ENCODE results near the gene DYNLT4.

DNA sequence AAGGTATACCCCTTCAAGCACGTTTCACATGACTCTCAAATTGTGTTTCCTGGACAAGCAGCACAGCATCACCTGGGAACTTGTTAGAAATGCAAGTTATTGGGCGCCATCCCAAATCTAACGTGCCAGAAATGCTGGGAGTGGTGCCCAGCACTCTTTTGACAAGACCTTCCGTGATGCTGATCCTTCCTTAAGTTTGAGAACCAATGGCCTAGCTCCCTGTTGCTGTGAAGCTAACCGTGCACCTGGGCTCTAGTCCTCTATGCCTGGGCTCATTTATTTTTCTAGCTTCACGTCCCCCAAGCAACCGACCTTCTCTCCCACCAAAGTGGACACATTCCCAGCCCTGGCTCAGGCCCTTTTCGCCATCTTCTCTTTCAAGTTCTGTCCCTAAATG, 23.5 kb downstream of the DYNLT4 start:
- TF ChIP-seq FOXM1 (CRISPR knock-in tag; IDR thresholded peaks at IDR 0.05) (no peak), CREB1 (IDR thresholded peaks at IDR 0.05) (no peak), CREB1 (CRISPR knock-in tag; IDR thresholded peaks at IDR 0.05) (no peak), XRCC5 (optimal IDR thresholded peaks at IDR 0.05; ENCODE audit: low read length) (no peak), JUN (CRISPR knock-in tag; IDR thresholded peaks at IDR 0.05) (no peak), POGZ (CRISPR knock-in tag; IDR thresholded peaks at IDR 0.05) (no peak), HDAC1 (CRISPR knock-in tag; IDR thresholded peaks at IDR 0.05) (no peak), CBX5 (CRISPR knock-in tag; IDR thresholded peaks at IDR 0.05; ENCODE audit: borderline replicate concordance) (no peak), RERE (CRISPR knock-in tag; IDR thresholded peaks at IDR 0.05; ENCODE audit: low read depth) (no peak)
